ENCODE results near the gene SCML1. TPM values are rescaled to one million over a fixed set of nuclear protein-coding genes. Genes with fewer than 3 reads are reported as not detected.

Gene SCML1
- total RNA-seq, 1 donor = 12.5 TPM

Other genes starting within 250 kb of the SCML1 start
- gene RAI2, start 123.8 kb downstream of the SCML1 start, total RNA-seq = not detected in 2 replicates